ENCODE results near the gene BBS7.

- TF ChIP-seq POLR2AphosphoS5 (IDR thresholded peaks at IDR 0.05; ENCODE audit: insufficient read depth, low read depth, low read length) (no peak), POLR2A (IDR thresholded peaks at IDR 0.05; ENCODE audit: low read depth, low read length) (no peak), EZH2 (IDR thresholded peaks at IDR 0.05; ENCODE audit: borderline replicate concordance, low read depth, low read length, severe bottlenecking) (no peak)
- TF ChIP-seq, protein P1, sequence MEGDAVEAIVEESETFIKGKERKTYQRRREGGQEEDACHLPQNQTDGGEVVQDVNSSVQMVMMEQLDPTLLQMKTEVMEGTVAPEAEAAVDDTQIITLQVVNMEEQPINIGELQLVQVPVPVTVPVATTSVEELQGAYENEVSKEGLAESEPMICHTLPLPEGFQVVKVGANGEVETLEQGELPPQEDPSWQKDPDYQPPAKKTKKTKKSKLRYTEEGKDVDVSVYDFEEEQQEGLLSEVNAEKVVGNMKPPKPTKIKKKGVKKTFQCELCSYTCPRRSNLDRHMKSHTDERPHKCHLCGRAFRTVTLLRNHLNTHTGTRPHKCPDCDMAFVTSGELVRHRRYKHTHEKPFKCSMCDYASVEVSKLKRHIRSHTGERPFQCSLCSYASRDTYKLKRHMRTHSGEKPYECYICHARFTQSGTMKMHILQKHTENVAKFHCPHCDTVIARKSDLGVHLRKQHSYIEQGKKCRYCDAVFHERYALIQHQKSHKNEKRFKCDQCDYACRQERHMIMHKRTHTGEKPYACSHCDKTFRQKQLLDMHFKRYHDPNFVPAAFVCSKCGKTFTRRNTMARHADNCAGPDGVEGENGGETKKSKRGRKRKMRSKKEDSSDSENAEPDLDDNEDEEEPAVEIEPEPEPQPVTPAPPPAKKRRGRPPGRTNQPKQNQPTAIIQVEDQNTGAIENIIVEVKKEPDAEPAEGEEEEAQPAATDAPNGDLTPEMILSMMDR (IDR thresholded peaks at IDR 0.05; ENCODE audit: extremely low read depth in 1 of 2, insufficient read depth in 1 of 2, low read depth in 1 of 2, low read length in 2 of 2) = no peak
These were observed 71.0 kb downstream of the BBS7 start for GRCh38 chr4:121799208-121799823.
